ENCODE measurements around the gene PLTP. TPM values are rescaled to one million over a fixed set of nuclear protein-coding genes. Genes with fewer than 3 reads are reported as not detected.

The PLTP gene
- total and polyA plus RNA-seq, 2 of the 13 experiments (the other 11 are each of a cell fraction or from before 2014, with no cell fraction given): 16.9 to 28.6 TPM

GRCh38 chr20:45927071-45927878 is 15.3 kb upstream of the PLTP start (continued):
- TF ChIP-seq GLI4 (CRISPR knock-in tag; IDR thresholded peaks at IDR 0.05; ENCODE audit: borderline replicate concordance) (no peak; the same call in 1 of the 2 replicates), IRF1 (CRISPR knock-in tag; IDR thresholded peaks at IDR 0.05; ENCODE audit: low read depth) (no peak), ZNF589 (CRISPR knock-in tag; conservative IDR thresholded peaks at IDR 0.05) (peak; percentile 83), ZBTB7A (CRISPR knock-in tag; IDR thresholded peaks at IDR 0.05) (peak; percentile 89), MIXL1 (CRISPR knock-in tag; IDR thresholded peaks at IDR 0.05) (peak; percentile 95; the same call in 1 of the 2 replicates), FOXJ3 (CRISPR knock-in tag; IDR thresholded peaks at IDR 0.05; ENCODE audit: borderline replicate concordance) (peak; percentile 87; the same call in 1 of the 2 replicates), NCOA2 (CRISPR knock-in tag; IDR thresholded peaks at IDR 0.05) (peak; percentile 92), ZKSCAN1 (IDR thresholded peaks at IDR 0.05; ENCODE audit: low read length) (no peak; the same call in 1 of the 2 replicates), ZNF720 (CRISPR knock-in tag; IDR thresholded peaks at IDR 0.05) (no peak), JDP2 (CRISPR knock-in tag; IDR thresholded peaks at IDR 0.05; ENCODE audit: borderline replicate concordance) (no peak; the same call in 1 of the 2 replicates), ADNP (CRISPR knock-in tag; IDR thresholded peaks at IDR 0.05) (peak; percentile 95), NR2F1 (CRISPR knock-in tag; IDR thresholded peaks at IDR 0.05) (peak; percentile 70 to 86), TCF7 (IDR thresholded peaks at IDR 0.05; ENCODE audit: low read depth) (peak; percentile 40), CREB1 (IDR thresholded peaks at IDR 0.05) (0 out of 2 replicates have a peak, but pooled peaks have one; percentile 32), CREB1 (CRISPR knock-in tag; IDR thresholded peaks at IDR 0.05) (peak; percentile 83), GATAD1 (CRISPR knock-in tag; IDR thresholded peaks at IDR 0.05) (peak; percentile 78), ZNF513 (CRISPR knock-in tag; conservative IDR thresholded peaks at IDR 0.05) (no peak), TARDBP (CRISPR knock-in tag; IDR thresholded peaks at IDR 0.05) (peak; percentile 95), TCF12 (IDR thresholded peaks at IDR 0.05) (no peak), TCF12 (CRISPR knock-in tag; IDR thresholded peaks at IDR 0.05) (no peak)
- TF ChIP-seq, protein P1, sequence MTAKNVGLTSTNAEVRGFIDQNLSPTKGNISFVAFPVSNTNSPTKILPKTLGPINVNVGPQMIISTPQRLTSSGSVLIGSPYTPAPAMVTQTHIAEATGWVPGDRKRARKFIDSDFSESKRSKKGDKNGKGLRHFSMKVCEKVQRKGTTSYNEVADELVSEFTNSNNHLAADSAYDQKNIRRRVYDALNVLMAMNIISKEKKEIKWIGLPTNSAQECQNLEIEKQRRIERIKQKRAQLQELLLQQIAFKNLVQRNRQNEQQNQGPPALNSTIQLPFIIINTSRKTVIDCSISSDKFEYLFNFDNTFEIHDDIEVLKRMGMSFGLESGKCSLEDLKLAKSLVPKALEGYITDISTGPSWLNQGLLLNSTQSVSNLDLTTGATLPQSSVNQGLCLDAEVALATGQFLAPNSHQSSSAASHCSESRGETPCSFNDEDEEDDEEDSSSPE (CRISPR knock-in tag; IDR thresholded peaks at IDR 0.05): peak; percentile 76
- TF ChIP-seq, protein P2, sequence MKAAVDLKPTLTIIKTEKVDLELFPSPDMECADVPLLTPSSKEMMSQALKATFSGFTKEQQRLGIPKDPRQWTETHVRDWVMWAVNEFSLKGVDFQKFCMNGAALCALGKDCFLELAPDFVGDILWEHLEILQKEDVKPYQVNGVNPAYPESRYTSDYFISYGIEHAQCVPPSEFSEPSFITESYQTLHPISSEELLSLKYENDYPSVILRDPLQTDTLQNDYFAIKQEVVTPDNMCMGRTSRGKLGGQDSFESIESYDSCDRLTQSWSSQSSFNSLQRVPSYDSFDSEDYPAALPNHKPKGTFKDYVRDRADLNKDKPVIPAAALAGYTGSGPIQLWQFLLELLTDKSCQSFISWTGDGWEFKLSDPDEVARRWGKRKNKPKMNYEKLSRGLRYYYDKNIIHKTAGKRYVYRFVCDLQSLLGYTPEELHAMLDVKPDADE (CRISPR knock-in tag; IDR thresholded peaks at IDR 0.05): no peak
- TF ChIP-seq, protein P3, sequence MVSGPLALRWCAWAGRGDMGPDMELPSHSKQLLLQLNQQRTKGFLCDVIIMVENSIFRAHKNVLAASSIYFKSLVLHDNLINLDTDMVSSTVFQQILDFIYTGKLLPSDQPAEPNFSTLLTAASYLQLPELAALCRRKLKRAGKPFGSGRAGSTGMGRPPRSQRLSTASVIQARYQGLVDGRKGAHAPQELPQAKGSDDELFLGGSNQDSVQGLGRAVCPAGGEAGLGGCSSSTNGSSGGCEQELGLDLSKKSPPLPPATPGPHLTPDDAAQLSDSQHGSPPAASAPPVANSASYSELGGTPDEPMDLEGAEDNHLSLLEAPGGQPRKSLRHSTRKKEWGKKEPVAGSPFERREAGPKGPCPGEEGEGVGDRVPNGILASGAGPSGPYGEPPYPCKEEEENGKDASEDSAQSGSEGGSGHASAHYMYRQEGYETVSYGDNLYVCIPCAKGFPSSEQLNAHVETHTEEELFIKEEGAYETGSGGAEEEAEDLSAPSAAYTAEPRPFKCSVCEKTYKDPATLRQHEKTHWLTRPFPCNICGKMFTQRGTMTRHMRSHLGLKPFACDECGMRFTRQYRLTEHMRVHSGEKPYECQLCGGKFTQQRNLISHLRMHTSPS (CRISPR knock-in tag; IDR thresholded peaks at IDR 0.05; ENCODE audit: low read depth): peak; percentile 52; the same call in 1 of the 2 replicates
- TF ChIP-seq, protein P4, sequence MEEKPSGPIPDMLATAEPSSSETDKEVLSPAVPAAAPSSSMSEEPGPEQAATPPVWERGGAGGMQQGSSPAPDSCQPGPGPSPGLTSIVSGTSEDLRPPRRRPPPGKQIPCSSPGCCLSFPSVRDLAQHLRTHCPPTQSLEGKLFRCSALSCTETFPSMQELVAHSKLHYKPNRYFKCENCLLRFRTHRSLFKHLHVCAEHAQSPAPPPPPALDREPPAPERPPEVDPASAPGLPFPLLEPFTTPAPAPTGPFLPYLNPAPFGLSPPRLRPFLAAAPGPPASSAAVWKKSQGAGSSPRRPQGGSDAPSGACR (CRISPR knock-in tag; IDR thresholded peaks at IDR 0.05): peak; percentile 90

Data from HepG2 (cell line).